Endothelial cell of umbilical vein (primary cell): ENCODE measurements around the gene SPRED2.

ENCODE experiments used
- EZH2 ChIP-seq: IDR thresholded peaks from 2 replicates; pipeline ENCODE4 v1.6.1; 2012; ENCODE audit warnings: borderline replicate concordance, low read depth, mild to moderate bottlenecking, moderate library complexity, low read length, inconsistent platforms; ENCODE audit not compliant: severe bottlenecking
- FOS ChIP-seq: IDR thresholded peaks from 2 replicates; pipeline ENCODE4 v1.6.1; 2011; ENCODE audit warnings: mild to moderate bottlenecking, low read length, moderate library complexity, borderline replicate concordance; ENCODE audit not compliant: insufficient read depth
- JUN ChIP-seq: IDR thresholded peaks from 2 replicates; pipeline ENCODE4 v1.6.1; 2011; ENCODE audit warnings: borderline replicate concordance, low read depth; ENCODE audit not compliant: insufficient read length, insufficient read depth
- MYC ChIP-seq: IDR thresholded peaks from one replicate; pipeline ENCODE4 v1.6.1; 2011; ENCODE audit warnings: mild to moderate bottlenecking, low read depth, low read length
- POLR2A ChIP-seq: IDR thresholded peaks from 2 replicates; pipeline ENCODE4 v1.6.1; 2012; ENCODE audit warnings: low read depth, mild to moderate bottlenecking, control low read depth, low read length
- POLR2AphosphoS5 ChIP-seq: IDR thresholded peaks from 2 replicates; pipeline ENCODE4 v1.6.1; 2012; ENCODE audit warnings: low read depth, mild to moderate bottlenecking, control low read depth, low read length, moderate library complexity; ENCODE audit not compliant: insufficient read depth
- TF ChIP-seq, protein P1 (sequence below), 2 donors: IDR thresholded peaks; 1 replicate in 1 of 2; 2 replicates in 1 of 2; pipeline ENCODE4 v1.5.1; 2011; ENCODE audit warnings: low read length in 2 of 2, mild to moderate bottlenecking in 2 of 2, moderate library complexity in 2 of 2, control low read depth in 1 of 2, inconsistent platforms in 1 of 2, low read depth in 1 of 2; ENCODE audit not compliant: insufficient read depth in 1 of 2; ENCODE audit errors: extremely low read depth in 1 of 2
- TF ChIP-seq, protein P2 (sequence below): IDR thresholded peaks from 2 replicates; pipeline ENCODE4 v1.6.1; 2011; ENCODE audit not compliant: insufficient read depth, insufficient read length

DNA sequence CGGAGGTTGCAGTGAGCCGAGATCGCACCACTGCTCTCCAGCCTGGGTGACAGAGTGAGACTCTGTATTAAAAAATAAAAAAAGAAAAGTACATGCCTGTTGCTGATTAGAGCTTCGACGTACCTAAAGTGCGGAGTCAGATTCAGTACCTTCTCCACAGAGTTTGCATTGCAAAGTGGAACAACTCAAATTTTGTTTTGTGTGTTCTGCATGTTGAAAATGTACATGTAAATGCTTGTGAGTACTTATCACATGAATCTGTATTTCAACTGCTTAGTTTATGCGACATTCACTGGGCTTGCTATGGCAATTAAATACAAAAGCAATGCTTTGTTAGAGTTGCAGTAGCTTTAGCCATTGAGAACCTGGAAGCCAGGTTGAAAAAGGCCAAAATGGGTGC lies 168.4 kb downstream of the SPRED2 start:
- TF ChIP-seq, protein P1, sequence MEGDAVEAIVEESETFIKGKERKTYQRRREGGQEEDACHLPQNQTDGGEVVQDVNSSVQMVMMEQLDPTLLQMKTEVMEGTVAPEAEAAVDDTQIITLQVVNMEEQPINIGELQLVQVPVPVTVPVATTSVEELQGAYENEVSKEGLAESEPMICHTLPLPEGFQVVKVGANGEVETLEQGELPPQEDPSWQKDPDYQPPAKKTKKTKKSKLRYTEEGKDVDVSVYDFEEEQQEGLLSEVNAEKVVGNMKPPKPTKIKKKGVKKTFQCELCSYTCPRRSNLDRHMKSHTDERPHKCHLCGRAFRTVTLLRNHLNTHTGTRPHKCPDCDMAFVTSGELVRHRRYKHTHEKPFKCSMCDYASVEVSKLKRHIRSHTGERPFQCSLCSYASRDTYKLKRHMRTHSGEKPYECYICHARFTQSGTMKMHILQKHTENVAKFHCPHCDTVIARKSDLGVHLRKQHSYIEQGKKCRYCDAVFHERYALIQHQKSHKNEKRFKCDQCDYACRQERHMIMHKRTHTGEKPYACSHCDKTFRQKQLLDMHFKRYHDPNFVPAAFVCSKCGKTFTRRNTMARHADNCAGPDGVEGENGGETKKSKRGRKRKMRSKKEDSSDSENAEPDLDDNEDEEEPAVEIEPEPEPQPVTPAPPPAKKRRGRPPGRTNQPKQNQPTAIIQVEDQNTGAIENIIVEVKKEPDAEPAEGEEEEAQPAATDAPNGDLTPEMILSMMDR (IDR thresholded peaks at IDR 0.05; ENCODE audit: extremely low read depth in 1 of 2, insufficient read depth in 1 of 2, low read depth in 1 of 2, low read length in 2 of 2): no peak
- TF ChIP-seq POLR2A (no peak), EZH2 (no peak), POLR2AphosphoS5 (no peak), FOS (no peak), MYC (no peak), JUN (no peak)
- TF ChIP-seq, protein P2, sequence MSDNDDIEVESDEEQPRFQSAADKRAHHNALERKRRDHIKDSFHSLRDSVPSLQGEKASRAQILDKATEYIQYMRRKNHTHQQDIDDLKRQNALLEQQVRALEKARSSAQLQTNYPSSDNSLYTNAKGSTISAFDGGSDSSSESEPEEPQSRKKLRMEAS: no peak
